ENCODE results near the gene ATP6V0C.

DNA sequence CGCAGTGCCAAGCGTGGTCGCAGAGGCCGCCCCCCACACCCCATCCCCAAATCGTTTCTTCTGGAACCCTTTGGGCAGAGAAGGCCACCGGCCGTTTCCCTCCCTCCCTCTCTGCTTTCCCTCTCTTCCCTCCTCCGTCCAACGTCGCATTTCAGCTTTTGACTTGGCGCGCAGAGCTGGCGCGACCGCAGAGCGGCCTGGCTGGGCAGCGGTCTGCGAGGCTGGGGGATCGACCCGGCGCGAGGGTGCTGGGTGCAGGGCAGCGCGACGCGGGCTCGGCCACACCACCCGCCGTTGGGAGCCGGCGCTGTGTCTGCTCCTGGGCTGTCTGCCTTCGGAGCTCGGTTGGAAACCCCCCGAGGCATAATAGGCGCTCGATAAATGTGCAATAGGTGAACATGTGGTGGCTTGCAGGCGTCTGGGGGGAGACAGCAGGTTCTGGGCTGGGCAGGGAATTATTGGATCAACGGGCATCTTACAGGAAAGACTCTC is 45.5 kb upstream of the ATP6V0C start:
- TF ChIP-seq, protein P1, sequence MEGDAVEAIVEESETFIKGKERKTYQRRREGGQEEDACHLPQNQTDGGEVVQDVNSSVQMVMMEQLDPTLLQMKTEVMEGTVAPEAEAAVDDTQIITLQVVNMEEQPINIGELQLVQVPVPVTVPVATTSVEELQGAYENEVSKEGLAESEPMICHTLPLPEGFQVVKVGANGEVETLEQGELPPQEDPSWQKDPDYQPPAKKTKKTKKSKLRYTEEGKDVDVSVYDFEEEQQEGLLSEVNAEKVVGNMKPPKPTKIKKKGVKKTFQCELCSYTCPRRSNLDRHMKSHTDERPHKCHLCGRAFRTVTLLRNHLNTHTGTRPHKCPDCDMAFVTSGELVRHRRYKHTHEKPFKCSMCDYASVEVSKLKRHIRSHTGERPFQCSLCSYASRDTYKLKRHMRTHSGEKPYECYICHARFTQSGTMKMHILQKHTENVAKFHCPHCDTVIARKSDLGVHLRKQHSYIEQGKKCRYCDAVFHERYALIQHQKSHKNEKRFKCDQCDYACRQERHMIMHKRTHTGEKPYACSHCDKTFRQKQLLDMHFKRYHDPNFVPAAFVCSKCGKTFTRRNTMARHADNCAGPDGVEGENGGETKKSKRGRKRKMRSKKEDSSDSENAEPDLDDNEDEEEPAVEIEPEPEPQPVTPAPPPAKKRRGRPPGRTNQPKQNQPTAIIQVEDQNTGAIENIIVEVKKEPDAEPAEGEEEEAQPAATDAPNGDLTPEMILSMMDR (conservative IDR thresholded peaks at IDR 0.05; ENCODE audit: low read depth, low read length), result no peak
- TF ChIP-seq EZH2 (IDR thresholded peaks at IDR 0.05; ENCODE audit: low read length, unreplicated experiment), result no peak
- no peak for TF ChIP-seq EZH2phosphoT487 (IDR thresholded peaks at IDR 0.05; ENCODE audit: borderline replicate concordance, low read length)

Data from PC-3 (cell line).